Endodermal cell (in vitro differentiated cells): Measurements from ENCODE around the gene MMP28. TPM values are rescaled to one million over a fixed set of nuclear protein-coding genes. Genes with fewer than 3 reads are reported as not detected.

Source experiments
- DNase-seq: peaks from one replicate; pipeline ENCODE4 v3.0.0-alpha.2; 2017
- H3K27ac ChIP-seq: 2 replicates; pipeline ENCODE4 v1.5.1; 2013; ENCODE audit warnings: mild to moderate bottlenecking, low read depth, low read length, moderate library complexity
- H3K27me3 ChIP-seq: 2 replicates; pipeline ENCODE4 v1.6.1; 2013; ENCODE audit warnings: mild to moderate bottlenecking, low read length, moderate library complexity; ENCODE audit not compliant: insufficient read depth, control insufficient read depth, poor library complexity, severe bottlenecking
- H3K36me3 ChIP-seq: 2 replicates; pipeline ENCODE4 v1.7.0; 2013; ENCODE audit warnings: mild to moderate bottlenecking, low read length, moderate library complexity; ENCODE audit not compliant: control insufficient read depth, insufficient read depth
- H3K4me1 ChIP-seq: one replicate; pipeline ENCODE4 v1.7.0; 2013; ENCODE audit warnings: low read length; ENCODE audit not compliant: control insufficient read depth, insufficient read depth
- H3K4me3 ChIP-seq: 2 replicates; pipeline ENCODE4 v1.5.1; 2013; ENCODE audit warnings: mild to moderate bottlenecking, low read length, moderate library complexity
- H3K9ac ChIP-seq: 2 replicates; pipeline ENCODE4 v1.6.1; 2013; ENCODE audit warnings: mild to moderate bottlenecking, low read length, moderate library complexity; ENCODE audit not compliant: poor library complexity, severe bottlenecking; ENCODE audit errors: extremely low read depth
- H3K9me3 ChIP-seq: 2 replicates; pipeline ENCODE4 v1.6.1; 2013; ENCODE audit warnings: mild to moderate bottlenecking, low read length, moderate library complexity; ENCODE audit not compliant: control insufficient read depth
- H3K27ac Mint-ChIP-seq: 2 replicates; pipeline ENCODE4 v1.8.0; 2020; ENCODE audit warnings: mixed read lengths
- H3K27me3 Mint-ChIP-seq: 2 replicates; pipeline ENCODE4 v1.8.0; 2021; ENCODE audit warnings: mild to moderate bottlenecking, mixed read lengths; ENCODE audit not compliant: insufficient read depth
- H3K36me3 Mint-ChIP-seq: 2 replicates; pipeline ENCODE4 v1.8.0; 2020; ENCODE audit warnings: low read depth, mixed read lengths
- H3K4me1 Mint-ChIP-seq: 2 replicates; pipeline ENCODE4 v1.8.0; 2020; ENCODE audit warnings: mixed read lengths
- H3K4me3 Mint-ChIP-seq: 2 replicates; pipeline ENCODE4 v1.8.0; 2020; ENCODE audit warnings: mild to moderate bottlenecking, moderate library complexity, mixed read lengths
- H3K9me3 Mint-ChIP-seq: 2 replicates; pipeline ENCODE4 v1.8.0; 2020; ENCODE audit warnings: mild to moderate bottlenecking, mixed read lengths
- WGBS, 2 experiments: methylation state at CpG; one replicate each; pipeline versions ENCODE4 v1.1.5 to v1.1.7; 2013; ENCODE audit warnings: missing lambda C conversion rate in 2 of 2, mixed read lengths in 1 of 2; ENCODE audit not compliant: insufficient coverage in 1 of 2, insufficient read length in 1 of 2; 5-methylcytosine and 5-hydroxymethylcytosine counted together
- total RNA-seq, 2 donors: library from RNA; stranded (reverse); fragmentation: NEBNext Ultra II Directional in 1 of 2; extraction: Animal tissue kit (Norgen Biotek cat#: 25700) in 1 of 2; gene quantifications; 2 replicates in 1 of 2; 3 replicates in 1 of 2; pipeline ENCODE4 v1.2.1, GENCODE V29; 2021
- TF ChIP-seq, protein P1 (sequence below): fragments of 200-600 bp; sonication (generic); conservative IDR thresholded peaks from 2 replicates; pipeline ENCODE4 v1.5.0; 2021; ENCODE audit warnings: antibody characterized with exemption, mild to moderate bottlenecking

Gene MMP28
- total RNA-seq, 2 donors from 2014 or later = not detected

DNA sequence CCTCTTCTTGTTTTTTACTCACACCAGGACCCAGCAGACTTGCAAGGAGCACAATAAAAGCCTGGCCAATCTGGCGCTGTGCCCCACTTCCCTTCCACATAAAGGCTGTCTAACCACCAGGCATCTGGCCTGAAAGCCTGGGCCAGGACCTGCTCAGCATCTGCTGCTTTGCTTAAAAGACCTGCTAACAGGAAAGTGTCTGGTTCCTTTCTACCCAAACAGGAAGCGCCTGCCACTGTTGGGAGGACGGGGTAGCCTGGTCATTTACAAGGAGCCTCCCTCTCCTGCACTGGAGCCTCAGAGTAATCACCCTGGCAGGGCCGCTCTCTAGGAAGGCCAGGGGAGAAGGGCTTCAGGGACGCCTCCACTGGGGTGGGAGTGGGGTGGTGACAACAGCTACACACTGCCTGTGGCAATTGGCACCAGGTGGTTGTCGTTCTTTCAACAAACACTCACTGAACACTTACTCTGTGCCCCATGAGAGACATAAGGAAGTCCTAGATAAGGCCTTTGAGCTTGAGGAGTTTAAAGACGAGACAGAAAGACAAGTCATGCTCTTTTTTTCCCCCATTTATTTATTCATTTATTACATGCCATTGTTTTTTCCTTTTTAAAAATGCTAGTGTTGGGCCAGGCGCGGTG is 6.3 kb upstream of the MMP28 start:
- 92 to 100% methylated on average over 3 to 9 of the region's 9 CpGs for WGBS, 2 experiments
- no peaks in the 10 kb centered on the region for H3K36me3 ChIP-seq
- Mint-ChIP-seq H3K9me3 (no peaks in the 10 kb centered on the region), H3K36me3 (no peaks in the 10 kb centered on the region), H3K27me3 (peaks cover 38% of the 10 kb centered on the region), H3K27ac (no peak overlapping the region), H3K4me1 (no peaks in the 10 kb centered on the region), H3K4me3 (no peak overlapping the region)
- DNase-seq = no peak
- no peaks in the 10 kb centered on the region for H3K4me1 ChIP-seq
- H3K9ac ChIP-seq = no peak overlapping the region
- no peak overlapping the region for H3K4me3 ChIP-seq
- no peaks in the 10 kb centered on the region for H3K9me3 ChIP-seq
- peaks cover 34% of the 10 kb centered on the region for H3K27me3 ChIP-seq
- H3K27ac ChIP-seq = no peak overlapping the region
- TF ChIP-seq, protein P1, sequence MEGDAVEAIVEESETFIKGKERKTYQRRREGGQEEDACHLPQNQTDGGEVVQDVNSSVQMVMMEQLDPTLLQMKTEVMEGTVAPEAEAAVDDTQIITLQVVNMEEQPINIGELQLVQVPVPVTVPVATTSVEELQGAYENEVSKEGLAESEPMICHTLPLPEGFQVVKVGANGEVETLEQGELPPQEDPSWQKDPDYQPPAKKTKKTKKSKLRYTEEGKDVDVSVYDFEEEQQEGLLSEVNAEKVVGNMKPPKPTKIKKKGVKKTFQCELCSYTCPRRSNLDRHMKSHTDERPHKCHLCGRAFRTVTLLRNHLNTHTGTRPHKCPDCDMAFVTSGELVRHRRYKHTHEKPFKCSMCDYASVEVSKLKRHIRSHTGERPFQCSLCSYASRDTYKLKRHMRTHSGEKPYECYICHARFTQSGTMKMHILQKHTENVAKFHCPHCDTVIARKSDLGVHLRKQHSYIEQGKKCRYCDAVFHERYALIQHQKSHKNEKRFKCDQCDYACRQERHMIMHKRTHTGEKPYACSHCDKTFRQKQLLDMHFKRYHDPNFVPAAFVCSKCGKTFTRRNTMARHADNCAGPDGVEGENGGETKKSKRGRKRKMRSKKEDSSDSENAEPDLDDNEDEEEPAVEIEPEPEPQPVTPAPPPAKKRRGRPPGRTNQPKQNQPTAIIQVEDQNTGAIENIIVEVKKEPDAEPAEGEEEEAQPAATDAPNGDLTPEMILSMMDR = no peak

DNA sequence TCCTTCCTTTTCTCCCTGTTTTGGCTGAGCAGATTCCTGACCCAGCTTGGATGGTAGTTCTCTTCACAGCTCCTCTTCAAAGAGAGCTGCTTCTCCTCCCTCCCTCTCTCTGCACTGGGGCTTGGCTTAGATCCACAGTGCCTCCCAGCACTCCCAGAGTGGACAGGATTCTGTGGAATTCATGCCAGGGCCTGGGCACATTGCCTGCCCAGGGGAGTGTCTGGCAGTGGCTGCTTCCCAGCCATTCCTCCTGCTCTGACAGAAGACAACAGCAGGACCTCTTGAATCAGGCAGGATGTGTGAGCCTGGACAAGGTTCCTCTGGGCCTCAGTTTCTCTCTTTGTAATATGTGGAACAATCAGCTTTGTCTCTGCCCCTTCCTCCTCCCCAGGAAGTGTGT is 4.5 kb upstream of the MMP28 start:
- H3K27me3 Mint-ChIP-seq = peaks cover 52% of the 10 kb centered on the region
- no peak for DNase-seq
- no peaks in the 10 kb centered on the region for H3K4me1 Mint-ChIP-seq
- Histone ChIP-seq H3K9me3 (no peaks in the 10 kb centered on the region), H3K27me3 (peaks cover 51% of the 10 kb centered on the region), H3K27ac (no peak overlapping the region), H3K36me3 (no peaks in the 10 kb centered on the region), H3K4me1 (no peaks in the 10 kb centered on the region), H3K9ac (no peak overlapping the region), H3K4me3 (no peak overlapping the region)
- H3K9me3 Mint-ChIP-seq = no peaks in the 10 kb centered on the region
- TF ChIP-seq, protein P1 = no peak
- H3K36me3 Mint-ChIP-seq = no peaks in the 10 kb centered on the region
- no peak overlapping the region for H3K27ac Mint-ChIP-seq
- no peak overlapping the region for H3K4me3 Mint-ChIP-seq

DNA sequence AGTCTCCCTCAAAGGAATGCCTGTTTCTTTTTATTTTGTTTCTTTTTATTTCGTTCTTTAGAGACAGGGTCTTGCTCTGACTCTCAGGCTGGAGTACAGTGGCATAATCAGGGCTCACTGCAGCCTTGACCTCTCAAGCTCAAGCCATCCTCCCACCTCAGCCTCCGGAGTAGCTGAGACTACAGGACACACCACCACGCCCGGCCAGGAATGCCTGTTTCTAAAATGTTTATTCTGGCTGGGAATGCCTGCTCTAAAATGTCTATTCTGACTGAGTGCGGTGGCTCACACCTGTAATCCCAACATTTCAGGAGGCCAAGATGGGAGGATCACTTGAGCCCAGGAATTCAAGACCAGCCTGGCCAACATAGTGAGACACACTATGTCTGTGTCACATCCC is 2.5 kb upstream of the MMP28 start:
- Mint-ChIP-seq H3K27ac (no peak overlapping the region), H3K4me3 (no peak overlapping the region), H3K27me3 (peaks cover 70% of the 10 kb centered on the region), H3K4me1 (no peaks in the 10 kb centered on the region), H3K9me3 (no peaks in the 10 kb centered on the region), H3K36me3 (no peaks in the 10 kb centered on the region)
- Histone ChIP-seq H3K27me3 (peaks cover 71% of the 10 kb centered on the region), H3K4me1 (no peaks in the 10 kb centered on the region), H3K9me3 (no peaks in the 10 kb centered on the region), H3K4me3 (no peak overlapping the region), H3K36me3 (no peaks in the 10 kb centered on the region), H3K9ac (no peak overlapping the region), H3K27ac (no peak overlapping the region)
- no peak for DNase-seq
- WGBS, 2 experiments = 86 to 87% methylated on average over 5 of the region's 5 CpGs
- TF ChIP-seq, protein P1 = no peak
